Cardiac muscle cell (in vitro differentiated cells and primary cell): ENCODE results near the gene ASZ1. TPM values are rescaled to one million over a fixed set of nuclear protein-coding genes. Genes with fewer than 3 reads are reported as not detected.

ENCODE experiments used
- DNase-seq, 2 donors: peaks; one replicate each; pipeline versions ENCODE4 v3.0.0 to v3.0.0-alpha.2; 2010 to 2017; ENCODE audit warnings: low read depth in 1 of 2, low spot score in 1 of 2
- H3K27ac ChIP-seq: fragments of 200-600 bp; sonication (generic); 2 replicates; pipeline ENCODE4 v1.5.1; 2016
- H3K27me3 ChIP-seq: fragments of 200-600 bp; sonication (generic); 2 replicates; pipeline ENCODE4 v1.6.0; 2016; ENCODE audit warnings: control low read depth
- H3K36me3 ChIP-seq: fragments of 200-600 bp; sonication (generic); 2 replicates; pipeline ENCODE4 v1.5.1; 2016; ENCODE audit warnings: control low read depth
- H3K4me1 ChIP-seq: fragments of 200-600 bp; sonication (generic); 2 replicates; pipeline ENCODE4 v1.8.1; 2017; ENCODE audit warnings: low read depth, mild to moderate bottlenecking, mixed run types
- H3K4me3 ChIP-seq: fragments of 200-600 bp; sonication (generic); 2 replicates; pipeline ENCODE4 v1.5.1; 2016; ENCODE audit warnings: mild to moderate bottlenecking
- H3K9me3 ChIP-seq: fragments of 200-600 bp; sonication (generic); 2 replicates; pipeline ENCODE4 v1.5.1; 2017; ENCODE audit warnings: low read depth, mild to moderate bottlenecking, control low read depth
- polyA plus RNA-seq: library from polyadenylated mRNA; unstranded; fragments of >200 nt; fragmentation: Nextera tagmentation; extraction: Ambion mirVana; gene quantifications from 2 replicates; pipeline ENCODE4 v1.2.1, GENCODE V29; 2016
- total RNA-seq: library from RNA; depleted of rRNA; stranded (reverse); fragments of >200 nt; gene quantifications from 2 replicates; pipeline ENCODE4 v1.2.3, GENCODE V29; 2016
- TF ChIP-seq, protein P1 (sequence below): IDR thresholded peaks from 2 replicates; pipeline ENCODE4 v1.5.1; 2012; ENCODE audit warnings: low read depth, mild to moderate bottlenecking, low read length

The ASZ1 gene
- total and polyA plus RNA-seq, 2 experiments from 2014 or later = 0.70 TPM; not detected in 1

DNA sequence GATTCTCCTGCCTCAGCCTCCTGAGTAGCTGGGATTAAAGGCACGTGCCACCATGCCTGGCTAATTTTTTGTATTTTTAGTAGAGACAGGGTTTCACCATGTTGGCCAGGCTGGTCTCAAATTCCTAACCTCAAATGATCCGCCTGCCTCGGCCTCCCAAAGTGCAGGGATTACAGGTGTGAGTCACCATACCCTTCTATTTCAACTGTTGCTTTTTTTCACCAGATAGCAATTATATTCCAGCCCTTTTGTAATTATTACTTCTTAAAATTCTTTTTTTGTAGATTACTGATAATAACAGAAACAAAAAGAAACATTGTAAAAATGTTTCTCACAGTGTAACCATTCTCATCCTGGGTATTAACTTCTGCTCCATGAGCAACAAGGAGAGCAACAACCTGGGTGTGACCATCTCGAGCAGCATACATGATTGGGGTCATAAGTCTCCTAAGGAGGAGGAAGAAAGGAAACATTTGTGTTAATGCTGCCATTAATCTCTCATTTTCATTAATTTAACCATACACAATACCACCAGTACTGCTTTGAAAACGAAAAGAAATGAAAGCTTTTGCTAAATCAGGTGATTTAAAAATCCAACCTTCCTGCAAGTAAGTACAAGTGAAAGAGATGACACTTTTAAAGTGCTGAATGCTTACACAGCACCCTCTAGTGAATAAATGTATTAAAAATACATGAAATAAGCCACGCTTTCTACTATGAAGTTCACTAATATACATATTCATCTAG lies 41.8 kb downstream of the ASZ1 start:
- Histone ChIP-seq H3K4me3 (no peak overlapping the region), H3K27me3 (no peaks in the 10 kb centered on the region), H3K4me1 (peaks cover 26% of the 10 kb centered on the region), H3K36me3 (no peaks in the 10 kb centered on the region), H3K27ac (peak overlapping the region; percentile 59), H3K9me3 (no peaks in the 10 kb centered on the region)
- peak; percentile 30 to 41 for DNase-seq
- TF ChIP-seq, protein P1, sequence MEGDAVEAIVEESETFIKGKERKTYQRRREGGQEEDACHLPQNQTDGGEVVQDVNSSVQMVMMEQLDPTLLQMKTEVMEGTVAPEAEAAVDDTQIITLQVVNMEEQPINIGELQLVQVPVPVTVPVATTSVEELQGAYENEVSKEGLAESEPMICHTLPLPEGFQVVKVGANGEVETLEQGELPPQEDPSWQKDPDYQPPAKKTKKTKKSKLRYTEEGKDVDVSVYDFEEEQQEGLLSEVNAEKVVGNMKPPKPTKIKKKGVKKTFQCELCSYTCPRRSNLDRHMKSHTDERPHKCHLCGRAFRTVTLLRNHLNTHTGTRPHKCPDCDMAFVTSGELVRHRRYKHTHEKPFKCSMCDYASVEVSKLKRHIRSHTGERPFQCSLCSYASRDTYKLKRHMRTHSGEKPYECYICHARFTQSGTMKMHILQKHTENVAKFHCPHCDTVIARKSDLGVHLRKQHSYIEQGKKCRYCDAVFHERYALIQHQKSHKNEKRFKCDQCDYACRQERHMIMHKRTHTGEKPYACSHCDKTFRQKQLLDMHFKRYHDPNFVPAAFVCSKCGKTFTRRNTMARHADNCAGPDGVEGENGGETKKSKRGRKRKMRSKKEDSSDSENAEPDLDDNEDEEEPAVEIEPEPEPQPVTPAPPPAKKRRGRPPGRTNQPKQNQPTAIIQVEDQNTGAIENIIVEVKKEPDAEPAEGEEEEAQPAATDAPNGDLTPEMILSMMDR = peak; percentile 52

DNA sequence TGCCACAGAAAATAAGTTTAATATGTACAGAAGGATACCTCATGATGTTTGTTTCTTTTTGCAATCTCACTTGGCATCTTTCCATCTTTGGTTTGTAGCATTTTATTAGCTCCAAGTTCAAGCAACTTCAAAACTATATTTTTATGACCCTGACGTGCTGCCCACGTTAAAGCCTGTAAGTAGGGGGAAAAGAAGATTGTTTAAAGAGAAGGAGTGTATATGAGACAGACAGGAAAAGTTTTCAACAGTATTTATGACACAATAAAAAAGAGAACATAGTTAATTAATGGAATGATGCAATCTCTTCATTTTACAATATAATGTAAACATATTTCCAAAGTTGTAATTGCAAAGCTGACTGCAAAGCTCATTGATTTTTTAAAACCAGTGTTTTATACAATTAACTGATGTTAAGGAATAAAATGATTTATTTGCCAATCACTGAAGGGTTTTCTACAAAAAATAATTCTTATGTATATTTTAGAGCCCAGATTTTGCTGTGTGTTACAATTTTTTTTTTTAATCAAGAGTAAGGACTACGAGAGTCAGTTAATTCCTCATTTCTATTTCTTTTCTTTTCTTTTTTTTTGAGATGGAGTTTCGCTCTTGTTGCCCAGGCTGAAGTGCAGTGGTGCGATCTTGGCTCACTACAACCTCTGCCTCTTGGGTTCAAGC lies 42.5 kb downstream of the ASZ1 start:
- peaks cover 26% of the 10 kb centered on the region for H3K4me1 ChIP-seq
- no peaks in the 10 kb centered on the region for H3K36me3 ChIP-seq
- peak in 1 of 2 donors; percentile 0 for DNase-seq
- TF ChIP-seq, protein P1 = no peak
- H3K4me3 ChIP-seq = no peak overlapping the region
- H3K27ac ChIP-seq = no peak overlapping the region
- H3K27me3 ChIP-seq = no peaks in the 10 kb centered on the region
- no peaks in the 10 kb centered on the region for H3K9me3 ChIP-seq

DNA sequence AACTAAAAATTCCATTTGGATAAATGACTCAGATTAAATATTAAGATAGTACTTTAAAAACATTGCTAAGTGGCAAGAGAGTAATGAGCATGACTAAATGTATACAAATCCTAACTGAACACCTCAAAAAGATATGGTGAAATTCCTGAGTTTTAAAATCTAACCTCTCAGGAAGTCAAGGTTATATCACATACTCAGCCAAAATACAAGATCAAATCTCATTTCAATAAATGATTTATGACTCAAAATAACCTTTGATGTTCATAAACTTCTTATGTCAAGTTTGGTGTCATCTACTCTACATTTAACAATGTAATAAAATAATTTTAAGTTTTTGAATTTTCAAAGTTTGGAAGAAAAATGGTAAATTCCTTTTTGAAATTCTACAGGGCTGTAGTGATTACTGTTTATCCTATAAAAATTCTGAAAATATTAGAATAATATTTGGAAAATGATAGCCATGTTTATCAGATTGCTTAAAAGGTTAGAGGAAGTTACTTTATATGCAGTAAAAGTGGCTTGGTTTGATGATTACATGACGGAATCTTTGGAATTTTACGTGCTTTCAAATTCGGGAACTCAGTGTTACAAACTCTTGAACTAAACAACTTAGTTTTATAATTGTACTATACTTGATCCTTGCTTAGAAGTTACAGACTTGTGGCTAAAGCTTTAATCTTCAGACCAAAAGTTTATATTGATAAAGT lies 43.7 kb downstream of the ASZ1 start:
- H3K9me3 ChIP-seq = no peaks in the 10 kb centered on the region
- TF ChIP-seq, protein P1 = no peak
- H3K4me3 ChIP-seq = no peak overlapping the region
- DNase-seq = no peak
- no peaks in the 10 kb centered on the region for H3K27me3 ChIP-seq
- no peaks in the 10 kb centered on the region for H3K36me3 ChIP-seq
- H3K4me1 ChIP-seq = peaks cover 26% of the 10 kb centered on the region
- no peak overlapping the region for H3K27ac ChIP-seq

DNA sequence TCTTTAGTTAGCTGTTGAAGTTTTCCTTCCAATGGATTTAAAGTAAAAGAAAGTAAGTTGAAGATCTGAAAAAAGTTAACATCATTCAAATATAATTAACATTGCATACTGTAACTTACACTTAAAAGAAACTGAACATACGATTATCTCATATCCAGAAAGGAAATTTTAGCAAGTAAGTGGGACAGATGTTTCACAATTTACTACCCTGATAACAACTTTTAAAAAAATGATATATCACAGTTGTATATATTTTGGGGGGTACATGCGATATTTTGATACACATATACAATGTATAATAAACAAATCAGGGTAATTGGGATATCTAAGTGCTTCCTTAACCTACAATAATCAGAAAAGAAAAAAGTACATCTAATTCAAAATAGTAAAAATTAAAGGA lies 44.2 kb downstream of the ASZ1 start:
- TF ChIP-seq, protein P1 = no peak
- no peak for DNase-seq
- Histone ChIP-seq H3K9me3 (no peaks in the 10 kb centered on the region), H3K27ac (no peak overlapping the region), H3K36me3 (no peaks in the 10 kb centered on the region), H3K4me3 (no peak overlapping the region), H3K4me1 (peaks cover 26% of the 10 kb centered on the region), H3K27me3 (no peaks in the 10 kb centered on the region)

DNA sequence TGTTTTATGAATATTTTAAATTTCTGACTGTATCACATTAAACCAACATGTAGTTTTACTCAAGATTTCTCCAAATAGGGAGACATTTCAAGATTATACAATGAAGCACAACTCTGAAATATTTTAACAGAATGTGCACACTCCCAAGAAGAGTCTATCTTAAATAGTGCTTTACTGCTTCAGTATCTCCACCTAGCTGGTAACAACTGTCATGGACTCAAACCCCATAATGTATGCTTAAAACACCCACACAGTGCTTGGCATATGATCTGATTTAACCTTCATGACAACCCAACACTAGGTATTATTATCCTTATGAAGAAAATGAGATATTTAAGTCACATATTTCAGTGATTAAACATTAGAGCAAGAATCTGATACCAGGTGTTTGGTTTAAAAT lies 45.9 kb downstream of the ASZ1 start:
- peak in 1 of 2 donors; percentile 20 for DNase-seq
- no peaks in the 10 kb centered on the region for H3K27me3 ChIP-seq
- H3K9me3 ChIP-seq = no peaks in the 10 kb centered on the region
- H3K4me1 ChIP-seq = peaks cover 22% of the 10 kb centered on the region
- TF ChIP-seq, protein P1 = no peak
- no peaks in the 10 kb centered on the region for H3K36me3 ChIP-seq
- no peak overlapping the region for H3K4me3 ChIP-seq
- H3K27ac ChIP-seq = peak overlapping the region; percentile 11
